IMR-90 (cell line): ENCODE results near the gene MCF2L2. TPM values are rescaled to one million over a fixed set of nuclear protein-coding genes. Genes with fewer than 3 reads are reported as not detected.

ENCODE experiments used
- ATAC-seq: fragments of 200-7000 bp; cut with Tn5 transposase; 2 replicates; pipeline ENCODE4 v1.9.1; 2020; ENCODE audit warnings: low read depth, mild to moderate bottlenecking, moderate library complexity
- BruUV-seq: library from RNA; stranded (reverse); fragments of 400-500 nt; replicated peaks from 2 replicates; lab custom pipeline; 2021; lab: Mats Ljungman, UMichigan
- CTCF ChIA-PET: fragments of 300-600 bp; formaldehyde crosslinking; extraction: SDS; loops from one replicate; lab custom pipeline; 2021; ENCODE audit warnings: antibody characterized with exemption; lab: Yijun Ruan, JAX
- POLR2A ChIA-PET: fragments of 300-600 bp; sonication (Branson Sonifier 250); formaldehyde crosslinking; loops from one replicate; lab custom pipeline; 2022; ENCODE audit warnings: antibody characterized with exemption; ENCODE audit not compliant: unreplicated experiment; lab: Charles Lee
- DNase-seq: peaks from one replicate; pipeline ENCODE4 v3.0.0; 2013
- H2AFZ ChIP-seq: replicated peaks from 2 replicates; pipeline ENCODE3; 2013; ENCODE audit warnings: low read length, mild to moderate bottlenecking; ENCODE audit not compliant: poor library complexity
- H2AK5ac ChIP-seq: 2 replicates; pipeline ENCODE4 v1.6.1; 2013; ENCODE audit warnings: low read depth, low read length, inconsistent platforms
- H2AK9ac ChIP-seq: replicated peaks from 2 replicates; pipeline ENCODE3; 2013; ENCODE audit warnings: mild to moderate bottlenecking, low read depth, low read length, moderate library complexity; ENCODE audit not compliant: poor library complexity
- H2BK120ac ChIP-seq: 2 replicates; pipeline ENCODE4 v1.6.1; 2013; ENCODE audit warnings: low read depth, low read length, inconsistent platforms
- H2BK15ac ChIP-seq: 3 replicates; pipeline ENCODE4 v1.6.1; 2013; ENCODE audit warnings: low read depth, low read length, inconsistent platforms
- H2BK20ac ChIP-seq: 2 replicates; pipeline ENCODE4 v1.6.1; 2013; ENCODE audit warnings: low read depth, mild to moderate bottlenecking, inconsistent platforms, low read length, moderate library complexity
- H2BK5ac ChIP-seq: 2 replicates; pipeline ENCODE4 v1.6.1; 2013; ENCODE audit warnings: mild to moderate bottlenecking, low read depth, low read length, inconsistent platforms; ENCODE audit not compliant: poor library complexity, severe bottlenecking
- H3K14ac ChIP-seq: replicated peaks from 2 replicates; pipeline ENCODE4 v1.6.1; 2013; ENCODE audit warnings: low read depth, low read length, inconsistent platforms
- H3K18ac ChIP-seq: 2 replicates; pipeline ENCODE4 v1.6.1; 2013; ENCODE audit warnings: low read depth, low read length, control low read depth
- H3K23ac ChIP-seq: 2 replicates; pipeline ENCODE4 v1.6.1; 2013; ENCODE audit warnings: low read depth, low read length, inconsistent platforms
- H3K27ac ChIP-seq: 2 replicates; pipeline ENCODE4 v1.5.1; 2013; ENCODE audit warnings: mild to moderate bottlenecking, control low read depth, low read length; ENCODE audit not compliant: insufficient read depth
- H3K27me3 ChIP-seq: 2 replicates; pipeline ENCODE4 v1.6.1; 2013; ENCODE audit warnings: low read length; ENCODE audit not compliant: control insufficient read depth, insufficient read depth
- H3K36me3 ChIP-seq: 2 replicates; pipeline ENCODE4 v1.6.1; 2013; ENCODE audit warnings: low read length, mixed read lengths; ENCODE audit not compliant: control insufficient read depth, insufficient read depth
- H3K4ac ChIP-seq: 2 replicates; pipeline ENCODE4 v1.6.1; 2013; ENCODE audit warnings: low read depth, low read length, inconsistent platforms
- H3K4me1 ChIP-seq: 2 replicates; pipeline ENCODE4 v1.6.1; 2013; ENCODE audit warnings: low read length, mixed read lengths; ENCODE audit not compliant: control insufficient read depth, insufficient read depth
- H3K4me2 ChIP-seq: 2 replicates; pipeline ENCODE4 v1.6.1; 2013; ENCODE audit warnings: low read depth, mild to moderate bottlenecking, control low read depth, low read length, moderate library complexity
- H3K4me3 ChIP-seq: 2 replicates; pipeline ENCODE4 v1.5.1; 2013; ENCODE audit warnings: low read depth, mild to moderate bottlenecking, control low read depth, low read length, moderate library complexity; ENCODE audit not compliant: insufficient read depth
- H3K56ac ChIP-seq: 2 replicates; pipeline ENCODE4 v1.6.1; 2013; ENCODE audit warnings: low read length, inconsistent platforms; ENCODE audit not compliant: insufficient read depth; ENCODE audit errors: extremely low read depth
- H3K79me1 ChIP-seq, 2 experiments: 2 replicates each; pipeline ENCODE4 v1.6.1; 2013; ENCODE audit warnings: low read length in 2 of 2, inconsistent platforms in 1 of 2, low read depth in 1 of 2
- H3K9ac ChIP-seq: 2 replicates; pipeline ENCODE4 v1.6.1; 2013; ENCODE audit warnings: low read depth, low read length, control low read depth
- H3K9me1 ChIP-seq: 2 replicates; pipeline ENCODE4 v1.6.1; 2013; ENCODE audit warnings: low read length, inconsistent platforms; ENCODE audit not compliant: insufficient read depth
- H3K9me3 ChIP-seq: 2 replicates; pipeline ENCODE4 v1.6.1; 2013; ENCODE audit warnings: low read length; ENCODE audit not compliant: control insufficient read depth, insufficient read depth
- H4K20me1 ChIP-seq: 2 replicates; pipeline ENCODE4 v1.6.1; 2013; ENCODE audit warnings: low read length, inconsistent platforms; ENCODE audit not compliant: insufficient read depth
- H4K5ac ChIP-seq: 2 replicates; pipeline ENCODE4 v1.6.1; 2013; ENCODE audit warnings: mild to moderate bottlenecking, low read depth, low read length, control low read depth
- H4K8ac ChIP-seq, 2 experiments: 2 replicates each; pipeline ENCODE4 v1.6.1; 2013; ENCODE audit warnings: low read depth in 2 of 2, low read length in 2 of 2, control low read depth in 1 of 2, inconsistent platforms in 1 of 2
- H4K91ac ChIP-seq: 2 replicates; pipeline ENCODE4 v1.6.1; 2013; ENCODE audit warnings: low read depth, low read length, inconsistent platforms; ENCODE audit not compliant: insufficient read depth
- CEBPB ChIP-seq: IDR thresholded peaks from 2 replicates; pipeline ENCODE4 v1.6.1; 2012; ENCODE audit warnings: low read depth, low read length, improper control_type of control experiment
- FOS ChIP-seq: fragments of 150-350 bp; IDR thresholded peaks from 2 replicates; pipeline ENCODE4 v1.6.1; 2016; ENCODE audit warnings: low read depth, low read length
- MAFK ChIP-seq: IDR thresholded peaks from 2 replicates; pipeline ENCODE4 v1.6.1; 2012; ENCODE audit warnings: low read depth, low read length, improper control_type of control experiment
- MAZ ChIP-seq: IDR thresholded peaks from 2 replicates; pipeline ENCODE4 v1.6.1; 2012; ENCODE audit warnings: low read depth, mild to moderate bottlenecking, low read length, improper control_type of control experiment, moderate library complexity, borderline replicate concordance
- POLR2A ChIP-seq: IDR thresholded peaks from 2 replicates; pipeline ENCODE4 v1.6.1; 2012; ENCODE audit warnings: mild to moderate bottlenecking, low read depth, low read length
- RAD21 ChIP-seq: IDR thresholded peaks from 2 replicates; pipeline ENCODE4 v1.6.1; 2012; ENCODE audit warnings: low read length, improper control_type of control experiment
- RCOR1 ChIP-seq: IDR thresholded peaks from 2 replicates; pipeline ENCODE4 v1.6.1; 2012; ENCODE audit warnings: mild to moderate bottlenecking, low read length, improper control_type of control experiment; ENCODE audit not compliant: insufficient replicate concordance
- SMC3 ChIP-seq: fragments of 150-350 bp; IDR thresholded peaks from 2 replicates; pipeline ENCODE4 v1.6.1; 2016; ENCODE audit warnings: low read depth, mild to moderate bottlenecking, antibody characterized with exemption, low read length, moderate library complexity
- WGBS, 2 experiments: methylation state at CpG; one replicate each; pipeline versions ENCODE4 v1.1.5 to v1.1.7; 2013; ENCODE audit warnings: missing lambda C conversion rate in 2 of 2; ENCODE audit not compliant: insufficient read length in 1 of 2; ENCODE audit errors: extremely low coverage in 2 of 2; 5-methylcytosine and 5-hydroxymethylcytosine counted together
- dilution Hi-C: fragments of 300-500 bp; cut with HindIII; formaldehyde crosslinking; loops from one replicate; pipeline ENCODE4 v1.14.3; 2018; ENCODE audit warnings: low sequenced_read_pairs; ENCODE audit not compliant: unreplicated experiment
- in situ Hi-C: fragments of 300-500 bp; cut with MboI; formaldehyde crosslinking; loops from 3 replicates; pipeline ENCODE4 v1.14.3; 2019; ENCODE audit warnings: low sequenced_read_pairs, inconsistent platforms, mixed read lengths
- intact Hi-C: fragments of 100-400 bp; cut with micrococcal nuclease; formaldehyde crosslinking; loops from 2 replicates; pipeline ENCODE4 v1.10.0; 2022
- polyA plus RNA-seq, 3 experiments: library from polyadenylated mRNA; depleted of rRNA; stranded (reverse); fragments of >200 nt; gene quantifications; 2 replicates each; pipeline ENCODE4 v1.2.3, GENCODE V29; 2012; ENCODE audit warnings: low replicate concordance in 1 of 3
- total RNA-seq: library from RNA; depleted of rRNA; stranded (reverse); fragments of >200 nt; gene quantifications from 2 replicates; pipeline ENCODE4 v1.2.3, GENCODE V29; 2012
- TF ChIP-seq, protein P1 (sequence below): fragments of 150-350 bp; IDR thresholded peaks from 2 replicates; pipeline ENCODE4 v1.6.1; 2016; ENCODE audit warnings: low read depth, mild to moderate bottlenecking, low read length, moderate library complexity, borderline replicate concordance
- TF ChIP-seq, protein P2 (sequence below): conservative IDR thresholded peaks from 2 replicates; pipeline ENCODE4 v1.5.1; 2012; ENCODE audit warnings: mild to moderate bottlenecking, low read depth, low read length, improper control_type of control experiment

MCF2L2 gene
- total and polyA plus RNA-seq, 2 of the 4 experiments (the other 2 are of a cell fraction), result under 0.01 TPM; not detected in 1

DNA sequence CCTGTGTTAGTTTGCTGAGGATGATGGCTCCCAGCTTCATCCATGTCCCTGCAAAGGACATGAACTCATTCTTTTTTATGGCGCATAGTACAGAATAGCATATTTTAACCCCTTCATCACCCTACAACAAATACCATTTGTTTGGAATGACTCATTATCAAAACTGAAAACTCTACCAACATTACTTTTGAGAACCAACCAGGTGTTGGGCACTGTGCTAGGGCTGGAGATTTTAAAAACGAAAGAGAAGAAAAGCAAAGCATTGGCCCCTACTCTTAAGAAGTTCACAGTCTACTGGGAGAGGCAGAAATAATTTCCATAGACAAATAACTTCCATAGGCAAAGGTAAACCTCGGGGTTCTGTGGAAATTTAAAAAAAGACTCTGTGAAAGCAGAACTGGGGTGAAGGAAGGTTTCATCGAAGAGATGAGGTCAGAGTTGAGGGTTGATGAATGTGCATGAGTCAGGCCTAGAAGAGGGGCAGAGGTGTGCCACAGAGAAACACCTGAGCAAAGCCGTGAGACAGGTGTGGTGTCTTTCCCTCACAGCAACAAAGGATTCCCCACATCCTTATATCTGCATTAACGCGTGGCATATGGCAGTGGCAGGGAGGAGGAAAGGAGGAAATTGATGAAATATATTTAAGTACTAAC lies 51.0 kb downstream of the MCF2L2 start:
- Histone ChIP-seq H2BK15ac (no peak overlapping the region), H4K8ac (no peak overlapping the region), H3K9me1 (no peaks in the 10 kb centered on the region), H4K20me1 (no peaks in the 10 kb centered on the region), H3K9ac (no peak overlapping the region), H3K36me3 (no peaks in the 10 kb centered on the region), H3K9me3 (no peaks in the 10 kb centered on the region), H3K23ac (no peak overlapping the region), H2AK5ac (no peak overlapping the region), H3K18ac (no peak overlapping the region), H3K4me2 (no peak overlapping the region), H4K91ac (no peak overlapping the region), H3K4me1 (no peaks in the 10 kb centered on the region), H3K4ac (no peak overlapping the region), H3K27ac (no peak overlapping the region), H4K5ac (no peak overlapping the region), H3K56ac (no peak overlapping the region), H2AK9ac (peak overlapping the region; percentile 70), H2BK5ac (no peak overlapping the region), H2BK120ac (no peak overlapping the region), H3K14ac (no peak overlapping the region), H2BK20ac (no peak overlapping the region), H3K27me3 (peaks cover 24% of the 10 kb centered on the region), H3K79me1 (no peaks in the 10 kb centered on the region), H3K4me3 (no peak overlapping the region), H2AFZ (no peak overlapping the region)
- POLR2A ChIA-PET, result no interaction called here
- no peak for DNase-seq
- no peak for ATAC-seq
- WGBS, 2 experiments, result no CpG with 5 or more reads among the region's 7 CpGs
- in situ Hi-C loops, result loop anchor here (25.0 kb wide), 2 partner anchors 465 to 665 kb away; no protein-coding TSS in a partner anchor
- no peak for TF ChIP-seq MAZ
- TF ChIP-seq SMC3, result no peak
- TF ChIP-seq POLR2A, result no peak
- TF ChIP-seq FOS, result no peak
- TF ChIP-seq, protein P1, sequence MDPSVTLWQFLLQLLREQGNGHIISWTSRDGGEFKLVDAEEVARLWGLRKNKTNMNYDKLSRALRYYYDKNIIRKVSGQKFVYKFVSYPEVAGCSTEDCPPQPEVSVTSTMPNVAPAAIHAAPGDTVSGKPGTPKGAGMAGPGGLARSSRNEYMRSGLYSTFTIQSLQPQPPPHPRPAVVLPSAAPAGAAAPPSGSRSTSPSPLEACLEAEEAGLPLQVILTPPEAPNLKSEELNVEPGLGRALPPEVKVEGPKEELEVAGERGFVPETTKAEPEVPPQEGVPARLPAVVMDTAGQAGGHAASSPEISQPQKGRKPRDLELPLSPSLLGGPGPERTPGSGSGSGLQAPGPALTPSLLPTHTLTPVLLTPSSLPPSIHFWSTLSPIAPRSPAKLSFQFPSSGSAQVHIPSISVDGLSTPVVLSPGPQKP, result no peak
- no peak for TF ChIP-seq MAFK
- TF ChIP-seq CEBPB, result no peak
- TF ChIP-seq, protein P2, sequence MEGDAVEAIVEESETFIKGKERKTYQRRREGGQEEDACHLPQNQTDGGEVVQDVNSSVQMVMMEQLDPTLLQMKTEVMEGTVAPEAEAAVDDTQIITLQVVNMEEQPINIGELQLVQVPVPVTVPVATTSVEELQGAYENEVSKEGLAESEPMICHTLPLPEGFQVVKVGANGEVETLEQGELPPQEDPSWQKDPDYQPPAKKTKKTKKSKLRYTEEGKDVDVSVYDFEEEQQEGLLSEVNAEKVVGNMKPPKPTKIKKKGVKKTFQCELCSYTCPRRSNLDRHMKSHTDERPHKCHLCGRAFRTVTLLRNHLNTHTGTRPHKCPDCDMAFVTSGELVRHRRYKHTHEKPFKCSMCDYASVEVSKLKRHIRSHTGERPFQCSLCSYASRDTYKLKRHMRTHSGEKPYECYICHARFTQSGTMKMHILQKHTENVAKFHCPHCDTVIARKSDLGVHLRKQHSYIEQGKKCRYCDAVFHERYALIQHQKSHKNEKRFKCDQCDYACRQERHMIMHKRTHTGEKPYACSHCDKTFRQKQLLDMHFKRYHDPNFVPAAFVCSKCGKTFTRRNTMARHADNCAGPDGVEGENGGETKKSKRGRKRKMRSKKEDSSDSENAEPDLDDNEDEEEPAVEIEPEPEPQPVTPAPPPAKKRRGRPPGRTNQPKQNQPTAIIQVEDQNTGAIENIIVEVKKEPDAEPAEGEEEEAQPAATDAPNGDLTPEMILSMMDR, result no peak
- TF ChIP-seq RCOR1, result no peak
- no peak for TF ChIP-seq RAD21
- BruUV-seq, result no TSS peak
- intact Hi-C loops, result no loop called here
- CTCF ChIA-PET, result no interaction called here
- dilution Hi-C loops, result no loop called here
